ENCODE measurements around the gene RND2. TPM values are rescaled to one million over a fixed set of nuclear protein-coding genes. Genes with fewer than 3 reads are reported as not detected.

The RND2 gene
- total RNA-seq, 1 donor from 2014 or later = under 0.01 TPM

GRCh38 chr17:43018008-43018853 lies 6.8 kb upstream of the RND2 start:
- Histone ChIP-seq H3K27me3 (ENCODE audit: control insufficient read depth in 3 of 3, insufficient read depth in 3 of 3, low read length in 3 of 3) (no peaks in the 10 kb centered on the region), H3K27ac (ENCODE audit: low read depth, low read length) (no peak overlapping the region), H3K36me3 (ENCODE audit: control insufficient read depth in 3 of 3, insufficient read depth in 3 of 3, low read length in 3 of 3) (peaks cover 23 to 33% (median 26%) of the 10 kb centered on the region in 3 donors)

DNA sequence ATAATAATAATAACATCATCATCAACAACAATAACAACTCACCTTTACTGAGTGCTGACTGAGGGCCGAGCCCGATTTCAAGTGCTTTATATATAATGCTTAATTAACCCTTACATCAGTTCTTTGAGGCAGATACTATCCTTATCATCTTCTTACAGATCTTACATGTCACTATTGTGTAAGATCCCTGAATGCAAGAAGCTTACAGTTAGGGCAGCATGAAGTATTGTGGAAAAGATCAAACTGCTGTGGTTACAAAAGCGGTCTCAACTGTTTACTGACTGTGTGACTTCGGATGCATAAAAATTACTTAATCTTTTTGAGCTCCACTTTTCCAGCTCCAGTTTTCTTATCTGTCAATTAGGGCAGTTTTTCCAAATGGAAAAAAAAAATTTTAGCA lies 6.1 kb upstream of the RND2 start:
- no peaks in the 10 kb centered on the region for H3K9me3 ChIP-seq (ENCODE audit: control insufficient read depth in 3 of 3, low read length in 3 of 3)
- H3K27ac ChIP-seq (ENCODE audit: low read depth, low read length) = no peak overlapping the region
- H3K4me3 ChIP-seq (ENCODE audit: low read length in 3 of 3) = no peak overlapping the region
- H3K9ac ChIP-seq (ENCODE audit: low read depth in 1 of 3, low read length in 3 of 3) = no peak overlapping the region
- H3K27me3 ChIP-seq (ENCODE audit: control insufficient read depth in 3 of 3, insufficient read depth in 3 of 3, low read length in 3 of 3) = no peaks in the 10 kb centered on the region
- H3K36me3 ChIP-seq (ENCODE audit: control insufficient read depth in 3 of 3, insufficient read depth in 3 of 3, low read length in 3 of 3) = peaks cover 19 to 26% (median 22%) of the 10 kb centered on the region in 3 donors
- H3K4me1 ChIP-seq (ENCODE audit: control insufficient read depth in 3 of 3, insufficient read depth in 3 of 3, low read length in 3 of 3) = peaks cover 33 to 55% (median 40%) of the 10 kb centered on the region in 3 donors

More at GRCh38 chr17:43018008-43018853, 6.8 kb upstream of the RND2 start:
- Histone ChIP-seq H3K9ac (ENCODE audit: low read depth in 1 of 3, low read length in 3 of 3) (no peak overlapping the region), H3K9me3 (ENCODE audit: control insufficient read depth in 3 of 3, low read length in 3 of 3) (no peaks in the 10 kb centered on the region), H3K4me1 (ENCODE audit: control insufficient read depth in 3 of 3, insufficient read depth in 3 of 3, low read length in 3 of 3) (peaks cover 35 to 55% (median 40%) of the 10 kb centered on the region in 3 donors), H3K4me3 (ENCODE audit: low read length in 3 of 3) (no peak overlapping the region)

DNA sequence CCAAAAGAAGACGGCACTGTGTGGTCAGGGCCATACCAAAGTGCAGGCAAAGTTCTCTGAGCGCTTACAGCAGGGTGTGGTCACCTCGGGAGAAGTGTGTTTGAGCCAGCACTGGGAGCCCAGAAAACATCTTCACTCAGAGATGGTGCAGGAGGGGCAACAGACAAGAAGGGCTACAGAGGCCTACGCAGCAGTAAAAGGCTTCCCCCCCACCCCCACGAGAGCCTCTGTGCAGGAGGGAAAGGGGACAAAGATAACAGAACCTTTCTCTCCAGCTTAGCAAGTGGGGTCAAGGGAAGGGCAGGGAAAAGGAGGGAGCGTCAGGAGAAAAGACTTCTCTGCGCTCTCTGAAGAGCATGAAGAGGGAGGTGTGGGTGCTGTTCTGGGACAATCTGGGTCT lies 5.6 kb upstream of the RND2 start:
- Histone ChIP-seq H3K9me3 (ENCODE audit: control insufficient read depth in 3 of 3, low read length in 3 of 3) (no peaks in the 10 kb centered on the region), H3K27ac (ENCODE audit: low read depth, low read length) (peak overlapping the region; percentile 30), H3K4me1 (ENCODE audit: control insufficient read depth in 3 of 3, insufficient read depth in 3 of 3, low read length in 3 of 3) (peaks cover 34 to 55% (median 38%) of the 10 kb centered on the region in 3 donors), H3K36me3 (ENCODE audit: control insufficient read depth in 3 of 3, insufficient read depth in 3 of 3, low read length in 3 of 3) (peaks cover 16 to 23% (median 21%) of the 10 kb centered on the region in 3 donors), H3K27me3 (ENCODE audit: control insufficient read depth in 3 of 3, insufficient read depth in 3 of 3, low read length in 3 of 3) (no peaks in the 10 kb centered on the region), H3K4me3 (ENCODE audit: low read length in 3 of 3) (peak overlapping the region in 1 of 3 donors; percentile 51), H3K9ac (ENCODE audit: low read depth in 1 of 3, low read length in 3 of 3) (peak overlapping the region in 1 of 3 donors; percentile 63)

GRCh38 chr17:43020030-43020621 lies 4.9 kb upstream of the RND2 start:
- peak overlapping the region in 2 of 3 donors; percentile 29 to 51 for H3K4me3 ChIP-seq (ENCODE audit: low read length in 3 of 3)
- no peaks in the 10 kb centered on the region for H3K9me3 ChIP-seq (ENCODE audit: control insufficient read depth in 3 of 3, low read length in 3 of 3)
- peak overlapping the region in 2 of 3 donors; percentile 16 to 43 for H3K9ac ChIP-seq (ENCODE audit: low read depth in 1 of 3, low read length in 3 of 3)
- peaks cover 34 to 52% (median 38%) of the 10 kb centered on the region in 3 donors for H3K4me1 ChIP-seq (ENCODE audit: control insufficient read depth in 3 of 3, insufficient read depth in 3 of 3, low read length in 3 of 3)
- H3K27me3 ChIP-seq (ENCODE audit: control insufficient read depth in 3 of 3, insufficient read depth in 3 of 3, low read length in 3 of 3) = no peaks in the 10 kb centered on the region
- H3K27ac ChIP-seq (ENCODE audit: low read depth, low read length) = peak overlapping the region; percentile 30
- peaks cover 15 to 19% (median 16%) of the 10 kb centered on the region in 3 donors for H3K36me3 ChIP-seq (ENCODE audit: control insufficient read depth in 3 of 3, insufficient read depth in 3 of 3, low read length in 3 of 3)

- Histone ChIP-seq H3K36me3 (ENCODE audit: control insufficient read depth in 3 of 3, insufficient read depth in 3 of 3, low read length in 3 of 3) (peaks cover 12 to 16% (median 14%) of the 10 kb centered on the region in 3 donors), H3K4me1 (ENCODE audit: control insufficient read depth in 3 of 3, insufficient read depth in 3 of 3, low read length in 3 of 3) (peaks cover 26 to 43% (median 31%) of the 10 kb centered on the region in 3 donors), H3K4me3 (ENCODE audit: low read length in 3 of 3) (peak overlapping the region; percentile 78 to 94 (median 94))
Measured at GRCh38 chr17:43020789-43021740, 4.0 kb upstream of the RND2 start.

GRCh38 chr17:43021741-43022512 lies 3.1 kb upstream of the RND2 start, which contains the start of gene VAT1:
TSS of gene VAT1 (minus strand) at chr17:43022385. CDS start at chr17:43022322, 63 bp downstream.
- peak within 1 kb of the TSS; percentile 79 for H3K27ac ChIP-seq (ENCODE audit: low read depth, low read length)
- H3K4me3 ChIP-seq (ENCODE audit: low read length in 3 of 3) = peak within 1 kb of the TSS; percentile 78 to 94 (median 94)
- no peaks in the 10 kb centered on the region for H3K27me3 ChIP-seq (ENCODE audit: control insufficient read depth in 3 of 3, insufficient read depth in 3 of 3, low read length in 3 of 3)
- H3K9ac ChIP-seq (ENCODE audit: low read depth in 1 of 3, low read length in 3 of 3) = peak within 1 kb of the TSS; percentile 78 to 88 (median 82)
- peaks cover 8 to 11% (median 10%) of the 10 kb centered on the region in 3 donors for H3K36me3 ChIP-seq (ENCODE audit: control insufficient read depth in 3 of 3, insufficient read depth in 3 of 3, low read length in 3 of 3)
- H3K4me1 ChIP-seq (ENCODE audit: control insufficient read depth in 3 of 3, insufficient read depth in 3 of 3, low read length in 3 of 3) = peaks cover 21 to 38% (median 26%) of the 10 kb centered on the region in 3 donors
- no peaks in the 10 kb centered on the region for H3K9me3 ChIP-seq (ENCODE audit: control insufficient read depth in 3 of 3, low read length in 3 of 3)

More at GRCh38 chr17:43020789-43021740, 4.0 kb upstream of the RND2 start:
- H3K9ac ChIP-seq (ENCODE audit: low read depth in 1 of 3, low read length in 3 of 3) = peak overlapping the region; percentile 78 to 88 (median 82)
- H3K27me3 ChIP-seq (ENCODE audit: control insufficient read depth in 3 of 3, insufficient read depth in 3 of 3, low read length in 3 of 3) = no peaks in the 10 kb centered on the region
- peak overlapping the region; percentile 79 for H3K27ac ChIP-seq (ENCODE audit: low read depth, low read length)
- H3K9me3 ChIP-seq (ENCODE audit: control insufficient read depth in 3 of 3, low read length in 3 of 3) = no peaks in the 10 kb centered on the region

DNA sequence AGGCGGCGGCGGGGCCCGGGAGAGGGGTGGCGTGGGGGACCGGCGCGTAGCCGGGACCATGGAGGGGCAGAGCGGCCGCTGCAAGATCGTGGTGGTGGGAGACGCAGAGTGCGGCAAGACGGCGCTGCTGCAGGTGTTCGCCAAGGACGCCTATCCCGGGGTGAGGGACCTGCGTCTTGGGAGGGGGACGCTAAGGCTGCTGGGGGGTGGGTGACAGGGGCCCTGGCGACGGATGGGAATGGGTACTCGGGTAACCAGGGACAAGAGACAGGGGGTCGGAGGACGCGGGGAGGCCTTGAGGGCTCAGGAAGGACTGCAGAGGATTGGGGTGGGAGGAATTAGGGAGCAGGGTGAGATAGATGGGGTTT lies 243 bp downstream of the RND2 start:
- Histone ChIP-seq H3K4me1 (ENCODE audit: control insufficient read depth in 3 of 3, insufficient read depth in 3 of 3, low read length in 3 of 3) (peaks cover 12 to 32% (median 19%) of the 10 kb centered on the region in 3 donors), H3K36me3 (ENCODE audit: control insufficient read depth in 3 of 3, insufficient read depth in 3 of 3, low read length in 3 of 3) (no peaks in the 10 kb centered on the region), H3K9ac (ENCODE audit: low read depth in 1 of 3, low read length in 3 of 3) (no peak overlapping the region), H3K4me3 (ENCODE audit: low read length in 3 of 3) (no peak overlapping the region), H3K27ac (ENCODE audit: low read depth, low read length) (no peak overlapping the region), H3K27me3 (ENCODE audit: control insufficient read depth in 3 of 3, insufficient read depth in 3 of 3, low read length in 3 of 3) (no peaks in the 10 kb centered on the region), H3K9me3 (ENCODE audit: control insufficient read depth in 3 of 3, low read length in 3 of 3) (no peaks in the 10 kb centered on the region)

- Histone ChIP-seq H3K9ac (ENCODE audit: low read depth in 1 of 3, low read length in 3 of 3) (no peak overlapping the region), H3K4me1 (ENCODE audit: control insufficient read depth in 3 of 3, insufficient read depth in 3 of 3, low read length in 3 of 3) (peaks cover 7 to 28% (median 17%) of the 10 kb centered on the region in 3 donors), H3K9me3 (ENCODE audit: control insufficient read depth in 3 of 3, low read length in 3 of 3) (no peaks in the 10 kb centered on the region), H3K27ac (ENCODE audit: low read depth, low read length) (no peak overlapping the region), H3K4me3 (ENCODE audit: low read length in 3 of 3) (no peak overlapping the region), H3K27me3 (ENCODE audit: control insufficient read depth in 3 of 3, insufficient read depth in 3 of 3, low read length in 3 of 3) (no peaks in the 10 kb centered on the region), H3K36me3 (ENCODE audit: control insufficient read depth in 3 of 3, insufficient read depth in 3 of 3, low read length in 3 of 3) (no peaks in the 10 kb centered on the region)
Measured at GRCh38 chr17:43025766-43026537, 921 bp downstream of the RND2 start.

All from skeletal muscle tissue (tissue), 4 donors.